DND-41 (cell line): ENCODE measurements around the gene KLHL12.

Source experiments
- ATAC-seq: fragments of 200-7000 bp; cut with Tn5 transposase; 3 replicates; pipeline ENCODE4 v1.9.1; 2021; ENCODE audit warnings: low read depth; ENCODE audit not compliant: insufficient read depth
- DNase-seq: peaks from one replicate; pipeline ENCODE4 v3.0.0-alpha.2; 2020
- H2AFZ ChIP-seq: 2 replicates; pipeline ENCODE4 v1.6.0; 2012; ENCODE audit warnings: low read depth, low read length
- H3K27ac ChIP-seq: 2 replicates; pipeline ENCODE4 v1.5.1; 2012; ENCODE audit warnings: low read length, inconsistent platforms
- H3K27me3 ChIP-seq: fragments of 200-600 bp; sonication (generic); 2 replicates; pipeline ENCODE4 v1.6.0; 2012; ENCODE audit warnings: low read length, mild to moderate bottlenecking, inconsistent platforms; ENCODE audit not compliant: insufficient read depth, poor library complexity
- H3K36me3 ChIP-seq: 2 replicates; pipeline ENCODE4 v1.5.1; 2012; ENCODE audit warnings: low read length, inconsistent platforms; ENCODE audit not compliant: insufficient read depth
- H3K4me1 ChIP-seq: 2 replicates; pipeline ENCODE4 v1.5.1; 2012; ENCODE audit warnings: mild to moderate bottlenecking, low read length; ENCODE audit not compliant: insufficient read depth
- H3K4me2 ChIP-seq: 2 replicates; pipeline ENCODE4 v1.6.0; 2012; ENCODE audit warnings: mild to moderate bottlenecking, moderate library complexity, low read length, inconsistent platforms; ENCODE audit not compliant: insufficient read depth
- H3K4me3 ChIP-seq, 2 experiments: fragments of 200-600 bp in 1 of 2; shearing (Covaris generic) in 1 of 2; 2 replicates each; pipeline ENCODE4 v1.5.1; 2012 to 2016; ENCODE audit warnings: inconsistent platforms in 2 of 2, low read length in 2 of 2, mild to moderate bottlenecking in 2 of 2, low read depth in 1 of 2, moderate library complexity in 1 of 2
- H3K79me2 ChIP-seq: 2 replicates; pipeline ENCODE4 v1.6.0; 2012; ENCODE audit warnings: low read length, inconsistent platforms; ENCODE audit not compliant: insufficient read depth
- H3K9ac ChIP-seq: 2 replicates; pipeline ENCODE4 v1.6.0; 2012; ENCODE audit warnings: low read depth, mild to moderate bottlenecking, inconsistent platforms, low read length, moderate library complexity
- H3K9me3 ChIP-seq: 2 replicates; pipeline ENCODE4 v1.5.1; 2012; ENCODE audit warnings: low read length, moderate library complexity, mild to moderate bottlenecking, inconsistent platforms; ENCODE audit not compliant: insufficient read depth, severe bottlenecking
- H4K20me1 ChIP-seq: 2 replicates; pipeline ENCODE4 v1.6.0; 2012; ENCODE audit warnings: low read length; ENCODE audit not compliant: insufficient read depth
- CTCF ChIP-seq: IDR thresholded peaks from 2 replicates; pipeline ENCODE4 v1.5.1; 2012; ENCODE audit warnings: borderline replicate concordance, low read length, moderate library complexity, mild to moderate bottlenecking; ENCODE audit not compliant: poor library complexity, severe bottlenecking; ENCODE audit errors: extremely low read depth
- EZH2 ChIP-seq: IDR thresholded peaks from 3 replicates; pipeline ENCODE4 v1.6.1; 2012; ENCODE audit warnings: borderline replicate concordance, low read depth, mild to moderate bottlenecking, moderate library complexity, low read length, inconsistent platforms; ENCODE audit not compliant: severe bottlenecking

KLHL12 gene

GRCh38 chr1:202844935-202845334 is 82.1 kb downstream of the KLHL12 start:
- Histone ChIP-seq H3K9ac (no peak overlapping the region), H3K36me3 (no peaks in the 10 kb centered on the region)

GRCh38 chr1:202844259-202844658 is 82.8 kb downstream of the KLHL12 start:
- H3K79me2 ChIP-seq, result no peaks in the 10 kb centered on the region
- no peak overlapping the region for H3K27ac ChIP-seq
- no peaks in the 10 kb centered on the region for H3K9me3 ChIP-seq
- H3K9ac ChIP-seq, result no peak overlapping the region
- no peaks in the 10 kb centered on the region for H3K4me1 ChIP-seq
- no peak for TF ChIP-seq CTCF
- TF ChIP-seq EZH2, result no peak
- H2AFZ ChIP-seq, result no peak overlapping the region
- DNase-seq (no peak), ATAC-seq (no peak)
- no peak overlapping the region for H3K4me2 ChIP-seq
- H3K27me3 ChIP-seq, result peaks cover 6% of the 10 kb centered on the region
- no peaks in the 10 kb centered on the region for H3K36me3 ChIP-seq
- no peaks in the 10 kb centered on the region for H4K20me1 ChIP-seq
- no peak overlapping the region for H3K4me3 ChIP-seq

More at GRCh38 chr1:202844935-202845334, 82.1 kb downstream of the KLHL12 start:
- H2AFZ ChIP-seq, result no peak overlapping the region
- ATAC-seq, result no peak
- no peak for DNase-seq
- no peak for TF ChIP-seq EZH2
- no peak for TF ChIP-seq CTCF
- no peaks in the 10 kb centered on the region for H3K9me3 ChIP-seq
- peaks cover 6% of the 10 kb centered on the region for H3K27me3 ChIP-seq
- H3K4me3 ChIP-seq, result no peak overlapping the region
- H3K27ac ChIP-seq, result no peak overlapping the region
- no peaks in the 10 kb centered on the region for H3K79me2 ChIP-seq
- H3K4me1 ChIP-seq, result no peaks in the 10 kb centered on the region
- H4K20me1 ChIP-seq, result no peaks in the 10 kb centered on the region
- H3K4me2 ChIP-seq, result no peak overlapping the region

GRCh38 chr1:202843081-202843480 is 84.0 kb downstream of the KLHL12 start:
- H4K20me1 ChIP-seq, result no peaks in the 10 kb centered on the region
- H3K9ac ChIP-seq, result no peak overlapping the region
- DNase-seq (no peak), ATAC-seq (no peak)
- no peaks in the 10 kb centered on the region for H3K36me3 ChIP-seq
- H3K4me1 ChIP-seq, result no peaks in the 10 kb centered on the region
- H3K27me3 ChIP-seq, result peaks cover 6% of the 10 kb centered on the region
- H3K9me3 ChIP-seq, result no peaks in the 10 kb centered on the region
- H3K4me2 ChIP-seq, result no peak overlapping the region
- H3K4me3 ChIP-seq, result no peak overlapping the region
- H3K79me2 ChIP-seq, result no peaks in the 10 kb centered on the region
- H2AFZ ChIP-seq, result no peak overlapping the region
- no peak overlapping the region for H3K27ac ChIP-seq
- TF ChIP-seq CTCF (no peak), EZH2 (no peak)
